IPS DF 4.7 (cell line): ENCODE results near the gene CHN1.

Source experiments
- DNase-seq: peaks from one replicate; pipeline ENCODE4 v3.0.0-alpha.2; 2013; ENCODE audit warnings: low spot score; ENCODE audit errors: extremely low read depth

Gene CHN1

DNA sequence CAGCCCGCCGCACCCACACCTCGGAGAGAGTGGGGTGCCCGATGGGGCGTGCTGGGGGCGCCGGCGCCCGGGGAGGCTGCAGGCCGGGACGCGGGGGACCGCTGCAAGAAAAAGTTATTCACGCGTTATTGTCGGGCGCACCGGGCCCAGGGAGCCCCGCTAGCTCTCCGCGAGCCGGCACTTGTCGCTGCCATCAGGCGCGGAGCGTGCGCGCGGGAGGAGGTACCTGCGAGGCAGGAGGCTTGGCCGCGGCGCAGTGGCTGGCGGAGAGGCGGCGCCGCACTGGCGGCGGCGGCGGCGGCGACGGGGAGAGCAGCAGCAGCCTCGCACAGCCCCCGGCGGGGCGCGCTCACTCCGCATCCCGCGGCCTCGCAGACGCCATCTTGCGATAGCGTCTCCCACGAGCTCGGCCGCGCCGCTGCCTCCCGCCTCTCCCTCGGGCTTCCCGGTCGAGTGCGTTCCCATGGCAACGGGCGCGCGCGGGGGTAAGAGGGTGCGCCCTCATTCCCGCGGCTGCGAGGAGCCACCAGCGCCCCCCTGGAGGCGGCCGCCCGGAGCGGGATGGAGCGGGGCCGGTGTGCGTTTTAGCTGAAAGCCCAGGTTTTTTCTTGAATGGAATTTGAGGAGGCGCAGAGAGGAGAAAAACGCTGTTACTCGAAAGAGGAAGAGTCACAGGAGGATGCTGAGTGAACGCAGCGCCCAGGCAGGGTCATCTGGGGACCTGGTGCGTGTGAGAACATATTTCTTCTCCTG lies at the start of gene CHN1:
Gene CHN1, minus strand, starts transcription at position 402 of the 753 bp plus-strand sequence. CDS start 469 bp downstream, outside the sequence.
- no peak for DNase-seq

GRCh38 chr2:175054340-175054739 lies 49.2 kb upstream of the CHN1 start:
- no peak for DNase-seq

GRCh38 chr2:175049661-175050060 lies 44.5 kb upstream of the CHN1 start:
- DNase-seq = no peak

DNA sequence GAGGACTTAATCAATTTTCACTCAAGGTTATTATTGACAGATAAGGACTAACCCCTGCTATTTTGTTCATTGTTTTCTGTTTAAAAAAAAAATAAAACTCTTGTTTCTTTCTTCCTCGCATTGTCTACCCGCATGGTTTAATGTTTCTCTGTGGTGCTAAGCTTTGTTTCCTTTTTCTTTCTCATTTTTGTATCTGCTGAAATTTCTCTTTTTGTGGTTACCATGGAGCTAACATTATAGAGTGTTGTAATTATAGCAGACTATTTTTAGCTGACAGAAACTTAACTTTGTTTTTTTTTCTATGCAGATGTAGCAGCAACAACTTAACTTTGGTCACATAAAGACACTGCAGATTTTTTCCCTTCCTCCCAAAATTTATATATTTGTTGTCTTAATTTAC lies 43.1 kb upstream of the CHN1 start:
- DNase-seq = no peak

- DNase-seq = no peak
Measured at GRCh38 chr2:175039490-175039889, 34.3 kb upstream of the CHN1 start.

DNA sequence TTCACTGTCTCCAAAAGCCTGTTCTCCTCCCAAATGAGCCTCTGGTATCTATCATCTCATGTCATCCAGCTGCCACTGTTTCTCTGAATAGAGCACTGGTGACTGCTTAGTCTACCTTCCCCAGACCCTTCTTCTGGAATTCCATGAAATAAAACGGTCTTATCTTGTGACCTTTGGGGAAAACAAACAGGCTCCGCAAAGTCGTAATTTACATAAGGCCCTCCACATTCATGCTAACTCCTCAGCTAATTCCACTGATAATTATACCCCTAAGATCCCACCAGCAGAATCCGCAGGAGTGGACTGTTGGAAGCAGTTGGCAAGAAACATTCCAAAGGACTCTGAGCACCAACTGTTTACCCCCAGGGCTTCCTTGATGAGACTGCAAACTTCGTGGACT lies 33.9 kb upstream of the CHN1 start:
- DNase-seq = no peak

- no peak for DNase-seq
Measured at GRCh38 chr2:175037941-175038340, 32.8 kb upstream of the CHN1 start.

DNA sequence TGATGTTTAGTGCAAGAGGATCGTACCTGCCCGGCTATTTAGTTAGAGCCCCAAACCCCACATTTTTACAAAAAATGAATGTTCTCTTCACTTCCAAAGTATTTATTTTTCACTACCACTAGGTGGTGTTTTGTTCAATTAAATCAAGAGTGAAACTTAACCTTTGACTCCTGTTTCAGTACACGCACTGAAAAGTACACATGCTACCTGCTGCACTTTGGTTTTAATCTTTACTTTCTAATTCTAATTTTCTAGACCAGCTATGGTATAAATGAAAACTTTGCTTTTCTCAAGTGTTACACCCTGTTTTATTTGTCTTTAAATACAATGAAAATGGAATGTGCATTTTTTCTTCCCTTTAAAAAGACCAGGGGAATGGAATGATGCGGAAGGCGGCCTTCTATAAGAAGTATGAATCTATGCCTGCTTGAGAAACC lies 31.4 kb upstream of the CHN1 start:
- DNase-seq = no peak

DNA sequence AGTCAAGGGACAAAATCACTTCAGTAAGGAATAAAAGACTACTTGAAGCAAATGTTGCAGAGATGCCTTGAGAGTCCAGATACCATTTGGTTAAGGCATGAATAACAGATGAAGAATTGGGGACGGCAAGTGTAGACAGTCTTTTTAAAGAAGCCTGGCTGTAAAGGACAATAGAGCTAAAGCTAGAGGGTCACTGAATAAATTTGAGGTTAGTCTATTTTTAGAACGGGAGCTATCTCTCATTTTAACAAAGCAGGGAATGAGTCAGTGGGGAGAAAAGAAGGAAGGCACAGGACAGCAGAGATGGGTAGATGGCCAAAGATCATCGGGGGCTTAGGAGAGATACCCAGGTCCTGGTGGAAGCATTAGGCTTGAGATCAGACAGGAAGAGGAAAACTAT lies 30.6 kb upstream of the CHN1 start:
- DNase-seq = no peak

DNA sequence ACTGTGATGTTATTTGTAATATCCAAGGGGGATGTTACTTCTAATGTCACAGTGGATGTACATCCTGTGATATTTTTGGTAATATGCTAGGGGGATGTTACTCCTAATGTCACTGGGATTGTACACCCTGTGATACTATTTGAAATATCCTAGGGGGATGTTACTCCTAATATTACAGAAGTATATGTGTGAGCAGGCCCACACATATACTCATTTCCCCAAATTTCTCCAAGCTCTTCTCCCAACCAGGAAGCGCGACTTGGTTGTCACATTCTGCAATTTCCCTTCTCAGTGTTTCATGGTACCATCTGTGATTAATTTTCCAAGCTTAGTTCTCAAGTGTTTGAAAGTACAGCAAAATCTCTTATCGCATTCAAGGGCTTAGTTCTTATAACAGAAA lies 29.5 kb upstream of the CHN1 start:
- no peak for DNase-seq

DNA sequence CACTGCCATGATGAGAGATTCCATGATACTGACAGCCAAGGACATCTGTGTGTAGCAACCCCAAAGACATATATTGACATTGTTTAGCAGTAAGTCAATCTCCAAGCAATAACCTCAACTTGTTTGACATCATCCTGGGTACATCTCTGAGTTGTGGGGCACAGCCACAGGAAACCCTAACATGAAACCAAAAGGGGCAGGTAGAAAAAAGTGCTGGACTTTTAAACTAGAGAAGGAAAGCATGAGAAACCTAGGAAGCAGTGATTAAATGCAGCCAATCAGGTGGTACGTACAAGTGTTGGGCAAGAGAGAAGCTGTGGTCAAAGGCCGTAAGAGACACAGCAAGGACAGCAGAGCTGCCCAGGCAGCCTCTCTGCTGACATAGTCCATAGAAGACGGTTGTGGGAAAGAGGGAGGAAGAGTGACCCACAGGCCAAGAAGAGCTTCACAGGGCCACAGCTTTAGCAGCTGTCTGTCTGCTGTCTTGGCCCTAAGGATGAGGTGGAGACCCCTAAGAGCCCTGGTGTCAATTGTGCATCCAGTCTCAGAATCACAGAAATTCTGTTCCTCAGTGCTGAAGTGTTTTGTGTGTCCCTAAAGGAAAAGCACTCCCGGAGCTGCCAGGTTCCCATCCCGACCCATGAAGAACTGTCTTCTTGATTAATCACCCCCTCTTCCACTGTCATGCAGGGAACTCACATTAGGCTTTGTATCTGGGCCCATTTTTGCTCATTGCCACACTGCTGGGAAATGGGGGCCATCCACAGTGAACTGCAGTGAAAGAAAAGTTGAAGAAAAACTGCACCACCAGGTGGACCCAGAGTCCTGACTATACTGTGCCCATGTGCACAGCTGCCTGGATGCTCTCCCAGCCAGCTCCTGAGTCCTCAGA lies 25.4 kb upstream of the CHN1 start:
- no peak for DNase-seq

DNA sequence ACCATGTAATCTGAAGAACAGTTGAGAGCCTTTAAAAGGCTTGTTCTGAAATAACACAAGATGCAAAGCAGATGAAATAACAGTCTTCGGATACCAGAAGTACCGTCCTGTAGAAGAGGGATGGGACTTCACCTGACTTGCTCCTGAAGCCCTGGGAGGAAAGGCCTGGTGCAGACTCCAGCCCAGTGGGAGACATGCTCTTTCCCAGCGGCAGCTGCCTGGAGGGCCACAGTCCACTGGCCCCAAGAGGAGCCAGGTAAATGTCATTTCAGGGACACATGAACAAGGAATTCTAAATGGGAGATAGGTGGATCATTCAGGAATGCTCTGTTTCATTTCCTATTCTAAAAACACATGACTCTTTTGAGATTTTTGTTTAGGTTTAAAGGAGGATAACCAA lies 22.6 kb upstream of the CHN1 start:
- DNase-seq = no peak

GRCh38 chr2:175026385-175026784 lies 21.2 kb upstream of the CHN1 start:
- DNase-seq = no peak

DNA sequence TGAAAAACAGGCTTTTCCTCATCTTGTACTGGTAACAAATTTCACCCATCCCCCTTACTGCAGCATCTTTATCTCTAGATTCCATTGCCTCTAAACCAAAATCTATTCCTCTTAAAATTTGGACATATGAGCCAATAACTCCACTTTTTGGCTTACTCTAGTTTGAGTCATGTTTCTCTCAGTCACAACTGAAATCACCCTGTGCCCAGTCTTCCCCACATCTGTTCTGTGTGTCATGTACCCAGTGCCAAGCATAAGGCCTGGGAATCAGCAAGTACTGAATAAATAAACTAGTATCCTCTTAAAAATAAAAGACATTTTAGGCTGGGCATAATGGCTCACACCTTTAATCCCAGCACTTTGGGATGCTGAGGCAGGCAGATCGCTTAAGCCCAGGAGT lies 20.8 kb upstream of the CHN1 start:
- no peak for DNase-seq

GRCh38 chr2:175025233-175025632 lies 20.1 kb upstream of the CHN1 start:
- DNase-seq = no peak

- DNase-seq = no peak
Measured at GRCh38 chr2:175022923-175023322, 17.7 kb upstream of the CHN1 start.

- DNase-seq = no peak
Measured at GRCh38 chr2:175019566-175020327, 14.6 kb upstream of the CHN1 start.

- DNase-seq = no peak
Measured at GRCh38 chr2:175017618-175018414, 12.6 kb upstream of the CHN1 start.

DNA sequence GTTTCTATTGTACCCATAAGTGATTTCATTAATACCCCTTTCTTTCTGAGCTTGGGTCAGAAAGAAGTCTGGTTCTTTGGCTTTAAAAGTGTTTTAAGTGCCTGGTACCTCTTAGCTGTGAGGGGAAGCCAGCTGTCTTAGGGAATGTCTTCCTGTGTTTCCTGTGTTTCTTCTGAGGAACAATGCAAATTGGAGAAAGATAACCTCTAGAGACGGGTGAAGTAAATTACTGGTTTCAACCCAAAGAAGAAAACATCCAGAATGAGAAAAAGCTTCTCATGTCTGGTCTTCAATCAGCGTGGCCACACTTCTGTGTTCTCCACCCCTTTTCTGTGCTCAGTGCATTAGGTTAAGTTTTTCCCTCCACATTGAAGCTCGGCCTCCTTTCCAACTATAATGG lies 10.2 kb upstream of the CHN1 start:
- DNase-seq = no peak

DNA sequence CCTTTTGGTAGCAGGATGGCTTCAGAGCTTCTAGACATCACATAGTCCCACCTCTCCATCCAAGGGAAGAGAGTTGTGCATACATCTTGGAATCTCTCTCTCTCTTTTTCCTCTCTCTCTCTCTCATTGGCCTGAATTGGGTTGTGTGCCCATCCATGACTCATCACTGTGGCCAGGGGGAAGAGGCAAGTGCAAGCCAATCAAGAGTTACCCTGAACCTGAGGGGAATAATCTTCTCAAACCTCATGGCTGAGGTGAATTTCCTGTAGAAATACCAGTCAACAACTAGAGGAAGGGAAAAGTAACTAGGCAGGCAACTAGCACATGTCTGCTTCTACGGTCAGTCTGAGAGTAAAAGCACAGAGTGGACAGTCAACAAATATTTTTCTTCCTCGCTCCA lies 7.3 kb upstream of the CHN1 start:
- no peak for DNase-seq

DNA sequence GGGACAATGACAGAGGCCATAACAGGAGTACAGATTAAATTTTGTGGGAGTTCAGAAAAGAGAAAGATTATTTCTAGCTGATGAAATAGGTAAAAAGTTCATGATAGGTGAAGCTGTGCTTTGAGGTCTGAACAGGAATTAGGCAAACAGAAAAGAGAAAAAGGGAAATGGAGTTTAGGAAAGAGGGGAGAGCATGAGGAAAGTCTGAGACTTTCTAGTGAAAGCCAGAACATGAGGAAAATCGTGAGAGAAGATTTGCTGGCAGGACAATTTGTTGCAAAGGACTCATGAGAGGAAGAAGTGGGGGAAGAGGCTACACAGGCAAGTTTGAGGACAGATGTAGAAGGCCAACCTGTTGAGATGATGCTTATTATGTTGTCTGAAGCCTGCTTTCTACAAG lies 6.3 kb upstream of the CHN1 start:
- DNase-seq = no peak
